Glutamatergic neuron (in vitro differentiated cells): Measurements from ENCODE around the gene NSUN2. TPM values are rescaled to one million over a fixed set of nuclear protein-coding genes. Genes with fewer than 3 reads are reported as not detected.

Experiments
- DNase-seq: peaks from one replicate; pipeline ENCODE4 v3.0.0; 2022
- H3K27ac Mint-ChIP-seq: one replicate; pipeline ENCODE4 v1.8.0; 2020; ENCODE audit warnings: mild to moderate bottlenecking, mixed read lengths, inconsistent platforms; ENCODE audit not compliant: unreplicated experiment
- H3K27me3 Mint-ChIP-seq: one replicate; pipeline ENCODE4 v1.8.0; 2020; ENCODE audit warnings: mild to moderate bottlenecking, moderate library complexity, mixed read lengths, inconsistent platforms; ENCODE audit not compliant: unreplicated experiment
- H3K36me3 Mint-ChIP-seq: one replicate; pipeline ENCODE4 v1.8.0; 2020; ENCODE audit warnings: mild to moderate bottlenecking, mixed read lengths, inconsistent platforms; ENCODE audit not compliant: unreplicated experiment
- H3K4me1 Mint-ChIP-seq: one replicate; pipeline ENCODE4 v1.8.0; 2020; ENCODE audit warnings: mild to moderate bottlenecking, low read depth, mixed read lengths, inconsistent platforms; ENCODE audit not compliant: unreplicated experiment
- H3K4me3 Mint-ChIP-seq: one replicate; pipeline ENCODE4 v1.8.0; 2020; ENCODE audit warnings: mild to moderate bottlenecking, mixed read lengths, inconsistent platforms; ENCODE audit not compliant: unreplicated experiment
- H3K9me3 Mint-ChIP-seq: one replicate; pipeline ENCODE4 v1.8.0; 2020; ENCODE audit warnings: mild to moderate bottlenecking, moderate library complexity, mixed read lengths, inconsistent platforms; ENCODE audit not compliant: unreplicated experiment
- CTCF ChIP-seq: fragments of 200-600 bp; sonication (generic); IDR thresholded peaks from one replicate; pipeline ENCODE4 v1.5.0; 2021; ENCODE audit not compliant: partially characterized antibody, unreplicated experiment
- total RNA-seq: library from RNA; stranded (reverse); fragmentation: NEBNext Ultra II Directional; extraction: Animal tissue kit (Norgen Biotek cat#: 25700); gene quantifications from one replicate; pipeline ENCODE4 v1.2.1, GENCODE V29; 2021; ENCODE audit not compliant: unreplicated experiment

NSUN2 gene
- total RNA-seq, 1 donor from 2014 or later = 60.3 TPM

- TF ChIP-seq CTCF = no peak
- Mint-ChIP-seq H3K9me3 (peaks cover 2% of the 10 kb centered on the region), H3K36me3 (no peaks in the 10 kb centered on the region), H3K4me3 (no peak overlapping the region), H3K27me3 (peaks cover 6% of the 10 kb centered on the region), H3K27ac (no peak overlapping the region), H3K4me1 (peaks cover 4% of the 10 kb centered on the region)
- no peak for DNase-seq
Measured at GRCh38 chr5:6637590-6637989, 4.7 kb upstream of the NSUN2 start.

GRCh38 chr5:6637022-6637421 lies 4.2 kb upstream of the NSUN2 start:
- DNase-seq = no peak
- Mint-ChIP-seq H3K9me3 (peaks cover 6% of the 10 kb centered on the region), H3K27ac (no peak overlapping the region), H3K4me3 (no peak overlapping the region), H3K4me1 (peaks cover 7% of the 10 kb centered on the region), H3K36me3 (no peaks in the 10 kb centered on the region), H3K27me3 (peaks cover 9% of the 10 kb centered on the region)
- TF ChIP-seq CTCF = no peak

DNA sequence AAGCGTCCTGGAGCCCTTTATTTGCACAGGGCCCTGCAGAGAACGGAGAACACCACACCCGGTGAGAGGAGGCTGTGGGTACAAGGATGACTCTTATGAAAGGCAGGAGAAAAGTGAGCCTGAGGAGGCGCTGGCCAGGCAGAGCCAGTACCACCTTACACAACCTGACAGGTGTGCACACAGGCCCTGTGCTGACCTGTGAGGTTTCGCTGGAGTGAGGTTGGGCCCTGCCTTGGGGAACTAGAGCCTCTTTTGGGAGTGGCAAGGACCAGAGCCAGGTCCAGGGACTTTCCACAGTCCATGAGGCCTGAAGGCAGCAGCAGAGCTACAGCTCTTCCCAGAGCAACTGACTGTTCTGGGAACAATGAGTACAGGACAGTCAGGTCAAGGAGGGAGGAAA lies 3.4 kb upstream of the NSUN2 start:
- H3K27me3 Mint-ChIP-seq = peaks cover 9% of the 10 kb centered on the region
- no peak for DNase-seq
- H3K27ac Mint-ChIP-seq = peak overlapping the region; percentile 67
- H3K4me3 Mint-ChIP-seq = no peak overlapping the region
- H3K9me3 Mint-ChIP-seq = peaks cover 6% of the 10 kb centered on the region
- H3K4me1 Mint-ChIP-seq = peaks cover 9% of the 10 kb centered on the region
- H3K36me3 Mint-ChIP-seq = no peaks in the 10 kb centered on the region
- no peak for TF ChIP-seq CTCF

- Mint-ChIP-seq H3K36me3 (no peaks in the 10 kb centered on the region), H3K4me3 (peak overlapping the region; percentile 87), H3K27me3 (peaks cover 9% of the 10 kb centered on the region), H3K27ac (no peak overlapping the region), H3K9me3 (peaks cover 6% of the 10 kb centered on the region), H3K4me1 (peaks cover 12% of the 10 kb centered on the region)
- DNase-seq = no peak
- no peak for TF ChIP-seq CTCF
Measured at GRCh38 chr5:6634788-6635430, 2.1 kb upstream of the NSUN2 start.

DNA sequence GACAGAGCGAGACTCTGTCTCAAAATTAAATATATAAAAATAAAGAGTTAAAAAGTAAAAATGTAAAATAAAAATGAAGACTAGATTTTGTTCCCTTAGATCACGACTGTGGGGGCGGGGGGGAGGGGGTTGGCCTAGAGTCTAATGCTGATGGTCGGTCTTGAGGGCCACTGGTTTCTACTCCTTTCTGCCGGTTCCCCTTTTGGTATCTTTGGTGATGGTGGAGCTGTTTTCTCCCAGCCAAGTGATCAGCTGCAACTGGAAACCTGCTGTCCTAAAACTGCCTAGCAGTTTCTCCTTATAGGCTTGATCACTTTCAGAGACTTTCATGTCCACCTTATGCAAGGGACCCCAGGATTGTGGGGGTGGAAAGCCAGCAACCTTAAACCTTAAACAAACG lies 1.5 kb upstream of the NSUN2 start:
- H3K36me3 Mint-ChIP-seq = no peaks in the 10 kb centered on the region
- H3K4me1 Mint-ChIP-seq = peaks cover 12% of the 10 kb centered on the region
- DNase-seq = no peak
- H3K27me3 Mint-ChIP-seq = peaks cover 9% of the 10 kb centered on the region
- H3K27ac Mint-ChIP-seq = peak overlapping the region; percentile 83
- peak overlapping the region; percentile 94 for H3K4me3 Mint-ChIP-seq
- TF ChIP-seq CTCF = no peak
- peaks cover 6% of the 10 kb centered on the region for H3K9me3 Mint-ChIP-seq
